MV-4-11 (cell line): Measurements from ENCODE around the gene MED23.
A peak's percentile ranks its signal among the peaks of the same experiment; 100 is the strongest.
"Not testable (repeated sequence)": the region's sequence is repeated elsewhere in the genome, so short reads cannot be mapped to it uniquely, and the experiment has no call there.

ENCODE experiments used
- DNase-seq: peaks from one replicate; lab custom pipeline; 2025; lab: John Stamatoyannopoulos, UW

The MED23 gene

DNA sequence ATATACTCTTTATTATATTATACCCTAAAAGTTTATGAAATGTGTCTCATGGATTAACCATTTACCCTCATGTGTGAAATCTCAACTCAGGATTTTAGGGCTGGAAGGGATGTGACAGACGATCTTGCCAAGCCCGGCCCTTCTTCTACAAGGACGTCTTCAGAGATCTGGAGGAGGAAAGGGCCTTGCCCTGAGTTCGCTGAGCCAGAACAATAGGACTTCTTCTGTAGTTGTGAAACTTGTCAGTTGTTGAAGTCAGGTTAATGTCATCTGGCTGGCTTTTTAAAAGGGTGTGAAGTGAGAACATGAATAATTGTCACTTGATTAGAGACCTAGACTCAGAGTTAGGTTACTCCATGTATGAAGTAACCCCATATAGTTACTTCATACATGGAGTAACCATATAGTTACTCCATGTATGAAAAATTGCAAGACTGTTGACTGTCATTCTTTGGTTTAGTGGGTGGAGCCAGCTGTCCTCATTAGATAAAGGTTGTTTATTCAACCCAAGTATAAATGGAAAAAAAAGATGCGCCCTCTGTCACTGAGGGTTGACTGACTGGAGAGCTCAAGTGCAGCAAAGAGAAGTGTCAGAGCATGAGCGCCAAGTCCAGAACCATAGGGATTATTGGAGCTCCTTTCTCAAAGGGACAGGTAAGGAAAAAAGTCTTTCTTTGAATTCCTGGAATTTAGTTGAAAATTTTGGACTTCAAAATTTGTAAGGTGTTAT, 55.2 kb downstream of the MED23 start, which contains the start of gene ARG1:
ARG1 (plus strand) TSS at position 541 of the 730 bp plus-strand sequence; CDS start at position 598, 57 bp downstream.
- DNase-seq: no peak

DNA sequence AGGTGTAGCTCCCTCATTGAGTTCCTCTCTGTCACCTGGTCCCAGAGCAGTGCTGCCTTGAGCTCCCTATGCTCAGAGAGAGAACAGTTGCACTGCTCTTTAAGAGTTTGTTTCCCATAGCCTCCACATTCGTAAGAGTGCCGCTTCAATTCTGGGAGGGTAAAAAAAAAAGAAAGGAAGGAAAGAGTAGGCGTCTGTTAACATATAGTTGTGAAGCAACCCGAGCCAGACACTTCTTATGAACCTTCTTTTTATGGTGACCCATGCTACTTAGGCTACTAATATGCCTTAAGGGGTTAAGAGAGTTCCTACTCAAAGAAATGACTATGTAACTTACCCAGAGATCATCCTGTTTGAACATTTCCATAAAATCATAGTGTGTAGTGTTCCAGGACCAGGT, 59.3 kb downstream of the MED23 start:
- no peak for DNase-seq

DNA sequence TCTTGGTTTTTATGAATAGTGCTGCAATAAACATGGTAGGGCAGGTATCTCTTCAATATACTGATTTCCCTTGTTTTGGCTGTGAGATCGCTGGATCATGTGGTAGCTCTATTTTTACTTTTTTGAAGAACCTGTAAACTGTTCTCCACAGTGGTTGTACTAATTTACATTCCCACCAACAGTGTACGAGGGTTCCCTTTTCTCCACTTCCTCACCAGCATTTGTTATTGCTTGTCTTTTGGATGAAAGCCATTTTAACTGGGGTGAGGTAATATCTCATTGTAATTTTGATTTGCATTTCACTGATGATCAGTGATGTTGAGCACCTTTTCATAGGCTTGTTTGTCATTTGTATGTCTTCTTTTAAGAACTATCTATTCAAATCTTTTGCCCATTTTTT, 63.0 kb downstream of the MED23 start:
- peak; percentile 46 for DNase-seq

DNA sequence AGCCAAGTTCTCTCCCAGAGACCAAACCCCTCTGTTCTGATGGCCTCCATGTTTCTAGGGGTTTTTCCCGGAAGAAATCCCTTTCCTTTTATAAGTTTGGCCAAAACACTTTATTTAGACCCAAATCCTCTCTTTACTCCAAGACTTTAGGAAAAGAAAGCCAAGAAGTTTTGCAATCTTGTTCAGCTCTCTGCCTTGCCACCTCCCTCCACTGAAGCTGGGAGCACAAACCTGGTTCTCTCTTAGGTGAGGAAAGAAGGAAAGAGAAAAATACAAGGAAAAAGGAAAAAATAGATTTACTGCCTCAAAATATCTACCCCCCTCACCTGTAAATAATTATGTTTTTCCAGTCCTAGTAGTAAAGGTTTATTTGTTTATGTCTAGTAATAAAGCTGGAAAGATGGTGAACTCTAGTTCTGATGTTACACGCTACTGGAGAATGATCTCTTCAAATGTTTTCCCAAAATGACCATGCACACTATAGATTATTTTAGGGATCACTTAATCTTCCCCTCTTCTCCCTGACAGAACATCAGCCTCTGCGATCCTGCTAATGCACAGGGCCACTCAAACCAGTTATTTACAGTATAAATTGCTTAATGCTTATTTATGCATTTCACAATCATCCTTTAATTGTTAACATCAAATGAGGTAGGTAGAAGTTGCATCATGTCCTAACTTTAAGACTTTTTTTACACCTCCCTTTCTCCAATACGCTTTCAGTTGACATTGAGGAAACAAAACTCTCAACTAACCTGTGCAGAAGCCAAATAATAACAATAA, 65.9 kb downstream of the MED23 start:
- DNase-seq: no peak

DNA sequence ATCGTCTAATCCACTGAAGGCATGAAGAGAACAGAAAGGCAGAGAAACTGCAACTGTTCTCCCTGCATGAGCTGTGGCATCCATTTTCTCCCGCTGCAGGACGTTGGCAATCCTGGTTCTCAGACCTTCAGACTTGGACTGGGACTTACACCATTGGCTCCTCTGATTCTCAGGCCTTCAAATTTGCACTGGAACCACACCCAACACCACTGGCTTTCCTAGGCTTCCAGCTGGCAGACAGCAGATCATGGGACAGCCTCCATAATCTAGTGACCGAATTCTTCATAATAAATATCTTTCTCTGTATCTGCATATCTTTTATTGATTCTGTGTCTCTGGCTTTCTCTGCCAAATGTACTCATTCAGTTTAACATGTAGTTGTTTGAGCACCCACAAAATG, 69.1 kb downstream of the MED23 start:
- DNase-seq: no peak

DNA sequence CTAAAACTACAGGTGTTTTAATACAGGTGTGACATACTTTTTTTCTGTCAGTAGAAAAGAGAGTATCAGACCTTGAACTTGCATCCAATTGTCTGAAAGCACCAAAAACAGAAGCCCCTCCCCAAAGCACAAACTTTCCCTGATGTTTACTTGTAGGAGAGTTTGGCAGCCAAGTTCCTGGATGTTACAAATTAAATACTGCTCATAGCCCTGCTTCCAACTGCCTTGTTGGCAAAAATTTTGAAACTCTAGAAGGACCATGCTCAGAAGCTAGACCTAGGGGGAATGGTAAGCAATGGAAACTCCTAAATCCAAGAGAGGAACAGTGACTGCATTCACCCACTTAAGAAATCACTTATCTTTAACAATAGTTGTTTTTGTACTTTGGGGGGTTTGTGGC, 72.0 kb downstream of the MED23 start:
- DNase-seq: no peak

DNA sequence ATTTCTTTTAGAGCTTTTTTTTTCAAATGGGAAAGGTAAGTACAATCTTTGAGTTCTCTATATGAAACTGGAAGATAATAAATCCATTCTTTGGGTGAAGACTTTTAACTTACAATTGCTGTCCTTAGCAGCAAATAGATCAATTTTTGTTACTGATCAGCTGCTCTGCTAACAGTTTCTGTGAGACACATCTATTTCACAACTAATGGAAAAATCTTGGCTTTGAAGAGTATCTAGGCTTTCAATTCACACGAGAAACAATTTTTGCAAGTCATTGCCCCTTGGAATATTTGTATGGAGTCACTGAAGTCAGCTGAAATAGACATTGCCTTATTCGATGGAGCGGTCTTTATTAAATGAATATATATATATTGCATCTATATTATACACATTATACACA, 75.5 kb downstream of the MED23 start:
- DNase-seq: no peak

DNA sequence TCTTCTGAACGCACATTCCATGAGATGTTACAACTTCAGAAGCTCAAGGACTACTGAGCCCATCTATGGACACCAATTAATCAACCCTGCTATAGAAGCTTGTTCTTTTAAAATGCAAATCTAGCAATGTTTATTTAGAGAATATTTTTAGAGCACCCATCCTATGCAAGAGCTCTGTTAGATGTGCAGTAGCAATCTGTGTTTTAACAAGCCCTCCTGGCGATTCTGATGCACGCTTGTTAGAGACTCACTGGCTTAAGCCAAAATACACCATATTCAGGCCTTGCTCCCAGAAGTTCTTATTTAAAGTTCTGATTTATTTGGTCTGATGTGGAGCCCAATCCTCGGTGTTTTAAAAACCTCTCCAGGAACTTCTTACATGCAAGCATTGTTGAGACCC, 76.1 kb downstream of the MED23 start:
- no peak for DNase-seq

DNA sequence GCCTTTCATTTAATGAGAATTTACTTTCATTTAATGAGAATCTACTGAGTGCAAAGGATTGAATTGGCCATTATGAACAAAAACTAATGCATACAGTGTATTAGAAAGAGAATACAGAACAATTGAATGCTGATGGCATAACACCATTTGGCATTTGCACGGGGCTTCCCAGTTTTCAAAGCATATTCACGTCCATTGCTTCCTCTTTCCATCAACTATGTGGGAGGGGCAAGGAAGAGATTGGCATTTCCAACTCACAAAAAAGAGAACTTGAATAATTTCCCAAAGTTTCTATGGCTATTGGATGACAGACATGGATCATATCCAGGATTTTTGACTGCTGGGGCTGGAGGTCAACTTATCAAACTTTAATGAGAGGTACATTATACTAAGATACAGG, 78.2 kb downstream of the MED23 start:
- DNase-seq: no peak

DNA sequence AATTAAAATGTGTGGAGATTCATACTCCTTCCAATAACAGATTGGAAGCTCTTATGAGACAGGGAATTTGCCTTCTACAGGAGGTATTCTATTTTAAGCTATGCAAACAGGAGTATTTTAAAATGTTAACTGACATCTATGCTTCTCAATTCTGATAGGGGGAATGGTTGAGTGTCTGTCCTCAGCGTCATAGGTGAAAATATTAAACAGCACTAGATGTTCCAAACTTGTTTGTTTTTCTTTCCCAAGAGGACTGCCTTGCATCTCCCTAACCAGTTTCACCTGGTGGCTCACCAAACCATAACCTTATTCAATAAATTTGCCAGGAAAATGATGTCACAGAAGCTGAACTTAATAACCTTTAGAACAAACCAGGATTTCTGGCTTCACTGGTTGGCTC, 79.6 kb downstream of the MED23 start:
- no peak for DNase-seq

DNA sequence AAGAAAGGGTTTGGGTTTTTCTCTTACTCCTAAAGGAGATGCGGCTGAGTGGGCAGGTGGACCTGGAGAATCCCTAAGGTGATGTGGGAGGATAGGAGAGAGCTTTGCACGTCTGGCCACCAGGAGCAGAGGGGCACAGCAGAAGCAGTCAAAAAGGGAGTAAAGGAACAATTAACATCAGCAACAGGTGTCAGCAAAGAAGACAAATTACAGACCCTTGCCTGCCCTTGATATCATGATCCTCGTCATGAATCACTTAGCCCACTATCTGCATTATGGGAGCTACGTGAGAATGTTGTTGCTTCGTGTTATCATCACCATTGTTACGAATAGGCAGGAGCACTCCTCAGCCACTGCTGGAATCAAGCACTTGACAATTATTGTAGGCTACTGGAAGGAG, 80.6 kb downstream of the MED23 start:
- no peak for DNase-seq

DNA sequence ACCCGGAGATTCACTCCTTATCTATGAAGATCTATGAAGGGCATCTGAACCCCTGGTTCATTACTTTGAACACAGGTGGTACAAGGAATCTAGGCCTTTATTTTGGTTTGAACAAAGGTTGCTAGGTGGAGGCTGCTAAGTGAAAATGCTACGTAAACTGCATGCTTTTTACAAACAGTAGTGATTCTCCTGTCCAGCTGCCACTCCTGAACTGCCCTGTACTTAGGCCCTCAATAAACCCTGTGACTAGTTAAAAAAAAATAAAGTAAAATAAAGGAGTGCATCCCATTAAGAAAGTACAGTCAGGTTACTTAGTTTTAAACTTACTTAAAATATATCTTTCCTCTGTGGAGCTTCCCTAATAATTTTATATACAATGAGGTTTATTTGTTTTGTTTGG, 82.7 kb downstream of the MED23 start:
- no peak for DNase-seq

DNA sequence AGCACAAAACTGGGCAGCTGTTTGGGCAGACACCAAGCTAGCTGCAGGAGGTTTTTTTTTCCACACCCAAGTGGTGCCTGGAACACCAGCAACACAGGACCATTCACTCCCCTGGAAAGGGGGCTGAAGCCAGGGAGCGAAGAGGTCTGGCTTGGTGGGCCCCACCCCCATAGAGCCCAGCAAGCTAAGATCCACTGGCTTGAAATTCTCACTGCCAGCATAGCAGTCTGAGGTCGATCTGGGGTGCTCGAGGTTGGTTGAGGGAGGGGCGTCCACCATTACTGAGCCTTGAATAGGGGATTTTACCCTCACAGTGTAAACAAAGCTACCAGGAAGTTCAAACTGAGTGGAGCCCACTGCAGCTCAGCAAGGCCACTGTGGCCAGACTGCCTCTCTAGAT, 89.4 kb downstream of the MED23 start:
- not testable (repeated sequence) for DNase-seq

DNA sequence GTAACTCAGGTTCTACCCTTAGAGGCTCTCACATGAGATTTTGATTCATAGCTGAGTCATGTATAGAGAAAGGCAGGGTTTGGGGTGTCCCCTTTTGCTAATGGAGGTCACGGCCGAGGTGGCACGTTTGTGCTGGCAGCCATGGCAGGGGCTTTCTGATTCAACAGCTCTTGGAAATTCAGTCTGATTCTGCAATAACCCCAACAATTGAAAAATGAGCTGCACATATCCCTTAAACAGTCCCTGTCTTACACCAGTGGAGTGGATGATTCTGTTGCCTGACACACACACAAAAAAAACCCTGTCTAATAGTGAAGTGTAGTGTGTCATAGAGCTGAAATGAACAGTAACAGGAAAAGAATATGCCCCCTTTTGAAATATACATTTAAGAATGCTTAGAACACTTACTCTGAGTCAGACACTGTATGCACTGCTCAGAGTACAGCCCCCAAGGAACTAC, 95.4 kb downstream of the MED23 start:
- no peak for DNase-seq

DNA sequence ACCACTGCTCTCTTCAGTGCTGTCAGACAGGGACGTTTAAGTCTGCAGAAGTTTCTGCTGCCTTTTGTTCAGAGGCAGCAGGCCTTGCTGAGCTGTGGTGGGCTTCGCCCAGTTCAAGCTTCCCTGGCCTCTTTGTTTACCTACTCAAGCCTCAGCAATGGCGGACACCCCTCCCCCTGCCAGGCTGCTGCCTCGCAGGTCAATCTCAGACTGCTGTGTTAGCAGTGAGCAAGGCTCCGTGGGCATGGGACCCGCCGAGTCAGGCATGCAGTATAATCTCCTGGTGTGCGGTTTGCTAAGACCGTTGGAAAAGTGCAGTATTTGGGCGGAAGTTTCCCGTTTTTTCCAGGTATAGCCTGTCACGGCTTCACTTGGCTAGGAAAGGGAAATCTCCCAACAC, 96.4 kb downstream of the MED23 start:
- not testable (repeated sequence) for DNase-seq

DNA sequence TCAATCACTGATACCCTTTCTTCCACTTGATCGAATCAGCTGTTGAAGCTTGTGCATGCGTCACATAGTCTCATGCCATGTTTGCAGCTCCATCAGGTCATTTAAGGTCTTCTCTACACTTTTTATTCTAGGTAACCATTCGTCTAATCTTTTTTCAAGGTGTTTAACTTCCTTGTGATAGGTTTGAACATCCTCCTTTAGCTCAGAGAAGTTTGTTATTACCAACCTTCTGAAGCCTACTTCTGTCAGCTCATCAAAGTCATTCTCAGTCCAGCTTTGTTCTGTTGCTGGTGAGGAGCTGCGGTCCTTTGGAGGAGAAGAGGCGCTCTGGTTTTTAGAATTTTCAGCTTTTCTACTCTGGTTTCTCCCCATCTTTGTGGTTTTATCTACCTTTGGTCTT, 97.1 kb downstream of the MED23 start:
- DNase-seq: not testable (repeated sequence)

DNA sequence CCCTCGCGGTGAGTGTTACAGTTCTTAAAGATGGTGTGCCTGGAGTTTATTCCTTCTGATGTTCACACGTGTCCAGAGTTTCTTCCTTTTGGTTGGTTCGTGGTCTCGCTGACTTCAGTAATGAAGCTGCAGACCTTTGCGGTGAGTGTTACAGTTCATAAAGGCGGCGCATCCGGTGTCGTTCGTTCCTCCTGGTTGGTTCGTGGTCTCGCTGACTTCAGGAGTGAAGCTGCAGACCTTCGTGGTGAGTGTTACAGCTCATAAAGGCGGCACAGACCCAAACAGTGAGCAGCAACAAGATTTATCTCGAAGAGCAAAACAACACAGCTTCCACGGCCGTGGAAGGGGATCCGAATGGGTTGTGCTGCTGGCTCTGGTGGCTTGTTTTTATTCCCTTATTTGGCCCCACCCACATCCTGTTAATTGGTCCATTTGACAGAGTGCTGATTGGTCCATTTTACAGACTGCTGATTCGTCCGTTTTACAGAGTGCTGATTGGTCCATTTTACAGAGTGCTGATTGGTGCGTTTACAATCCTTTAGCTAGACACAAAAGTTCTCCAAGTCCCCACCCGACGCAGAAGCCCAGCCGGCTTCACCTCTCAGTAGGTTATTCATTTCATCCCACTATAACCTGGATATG, 103.2 kb downstream of the MED23 start:
- DNase-seq: no peak

DNA sequence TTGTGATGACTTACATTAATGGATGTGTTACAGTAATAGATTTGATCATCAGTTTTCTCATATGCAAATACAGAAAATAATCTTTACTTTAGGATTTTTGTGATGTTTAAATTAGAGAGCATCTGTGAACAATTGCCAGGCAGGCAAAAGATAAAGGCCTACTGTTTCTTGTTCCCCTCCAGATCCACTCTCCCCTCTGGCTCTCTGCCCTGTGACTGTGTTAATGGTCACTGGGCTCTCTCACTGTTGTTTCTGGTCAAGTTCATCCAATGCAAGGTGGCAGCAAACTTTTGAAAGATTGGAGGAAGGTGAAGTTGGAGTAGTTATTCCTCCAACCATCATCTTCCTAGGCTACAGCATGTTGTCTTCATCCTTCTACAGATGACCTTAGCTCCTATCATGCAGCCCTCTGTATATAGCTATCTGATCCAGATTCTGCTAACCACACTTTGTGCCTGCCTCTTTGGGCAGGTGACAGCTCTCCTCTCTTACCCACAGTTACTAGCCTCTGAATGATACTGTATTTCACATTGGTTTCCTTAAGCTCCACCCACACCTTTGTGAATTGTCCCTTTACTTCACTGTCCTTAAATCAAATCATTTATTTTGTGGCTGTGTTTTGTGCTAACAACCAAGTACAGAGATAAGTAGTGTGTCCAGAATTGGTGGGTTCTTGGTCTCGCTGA, 103.9 kb downstream of the MED23 start:
- DNase-seq: no peak
